Choroid plexus epithelial cell (primary cell): ENCODE measurements around the gene CCR7.
A peak's percentile ranks its signal among the peaks of the same experiment; 100 is the strongest.

Experiments used
- DNase-seq: peaks from one replicate; pipeline ENCODE4 v3.0.0-alpha.2; 2010; ENCODE audit warnings: low read depth
- H3K4me3 ChIP-seq: 2 replicates; pipeline ENCODE4 v1.5.1; 2011; ENCODE audit warnings: low read depth, mild to moderate bottlenecking, control low read depth, low read length, moderate library complexity
- CTCF ChIP-seq: conservative IDR thresholded peaks from 2 replicates; pipeline ENCODE4 v1.5.1; 2011; ENCODE audit warnings: low read depth, mild to moderate bottlenecking, control low read depth, inconsistent platforms, low read length, moderate library complexity

CCR7 gene

GRCh38 chr17:40535438-40535837 lies 29.8 kb downstream of the CCR7 start:
- H3K4me3 ChIP-seq, result no peak overlapping the region
- DNase-seq, result no peak
- TF ChIP-seq CTCF, result no peak

DNA sequence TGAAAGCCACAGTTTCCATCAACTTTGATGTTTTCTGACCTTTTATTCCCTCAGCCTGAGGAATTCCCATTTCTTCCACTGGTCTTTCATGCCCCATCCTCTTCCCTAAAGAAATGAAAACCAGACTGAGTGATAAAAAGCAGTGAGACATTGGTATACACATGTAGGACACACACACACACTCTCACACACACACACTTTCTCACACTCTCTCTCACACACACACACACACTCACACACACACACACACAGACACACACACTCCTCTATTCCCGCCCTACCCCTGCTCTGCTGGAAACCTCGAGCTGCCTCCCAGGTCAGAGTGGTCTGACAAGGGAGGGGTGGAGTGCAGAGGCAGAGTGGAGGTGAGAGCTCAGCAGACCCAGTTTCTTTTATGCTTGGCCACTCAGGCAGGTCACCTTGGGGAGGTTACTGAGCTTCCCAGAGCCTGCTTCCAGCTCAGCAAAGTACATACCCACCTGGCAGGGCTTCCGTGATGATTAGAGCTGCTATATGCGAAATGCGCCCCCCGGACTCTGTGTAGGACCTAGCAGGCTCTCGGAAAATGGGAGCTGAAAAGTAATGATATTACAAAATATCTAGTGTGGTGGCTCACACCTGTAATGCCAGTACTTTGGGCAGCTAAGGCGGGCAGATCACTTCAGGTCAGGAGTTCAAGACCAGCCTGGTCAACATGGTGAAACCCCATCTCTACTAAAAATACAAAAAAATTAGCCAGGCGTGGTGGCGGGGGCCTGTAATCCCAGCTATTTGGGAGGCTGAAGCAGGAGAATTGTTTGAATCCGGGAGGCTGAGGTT lies 30.7 kb downstream of the CCR7 start:
- H3K4me3 ChIP-seq, result no peak overlapping the region
- DNase-seq, result peak; percentile 61
- no peak for TF ChIP-seq CTCF

- no peak for TF ChIP-seq CTCF
- H3K4me3 ChIP-seq, result no peak overlapping the region
- DNase-seq, result no peak
Observed at GRCh38 chr17:40533896-40534295, 31.4 kb downstream of the CCR7 start.

GRCh38 chr17:40532520-40533253 lies 32.6 kb downstream of the CCR7 start:
- no peak overlapping the region for H3K4me3 ChIP-seq
- DNase-seq, result no peak
- TF ChIP-seq CTCF, result no peak

- no peak for DNase-seq
- H3K4me3 ChIP-seq, result no peak overlapping the region
- no peak for TF ChIP-seq CTCF
Observed at GRCh38 chr17:40531051-40531991, 34.0 kb downstream of the CCR7 start.

- no peak overlapping the region for H3K4me3 ChIP-seq
- TF ChIP-seq CTCF, result no peak
- DNase-seq, result no peak
Observed at GRCh38 chr17:40530531-40530994, 34.7 kb downstream of the CCR7 start.
